Urothelium cell line (cell line): ENCODE results near the gene RNFT2.

ENCODE experiments used
- DNase-seq: peaks from one replicate; pipeline ENCODE4 v3.0.0; 2011; ENCODE audit warnings: low spot score, mixed read lengths
- FAIRE-seq: peaks from 2 replicates; lab custom pipeline; 2011; peaks lifted over from hg19 to GRCh38; lab: Jason Lieb, UNC

RNFT2 gene

DNA sequence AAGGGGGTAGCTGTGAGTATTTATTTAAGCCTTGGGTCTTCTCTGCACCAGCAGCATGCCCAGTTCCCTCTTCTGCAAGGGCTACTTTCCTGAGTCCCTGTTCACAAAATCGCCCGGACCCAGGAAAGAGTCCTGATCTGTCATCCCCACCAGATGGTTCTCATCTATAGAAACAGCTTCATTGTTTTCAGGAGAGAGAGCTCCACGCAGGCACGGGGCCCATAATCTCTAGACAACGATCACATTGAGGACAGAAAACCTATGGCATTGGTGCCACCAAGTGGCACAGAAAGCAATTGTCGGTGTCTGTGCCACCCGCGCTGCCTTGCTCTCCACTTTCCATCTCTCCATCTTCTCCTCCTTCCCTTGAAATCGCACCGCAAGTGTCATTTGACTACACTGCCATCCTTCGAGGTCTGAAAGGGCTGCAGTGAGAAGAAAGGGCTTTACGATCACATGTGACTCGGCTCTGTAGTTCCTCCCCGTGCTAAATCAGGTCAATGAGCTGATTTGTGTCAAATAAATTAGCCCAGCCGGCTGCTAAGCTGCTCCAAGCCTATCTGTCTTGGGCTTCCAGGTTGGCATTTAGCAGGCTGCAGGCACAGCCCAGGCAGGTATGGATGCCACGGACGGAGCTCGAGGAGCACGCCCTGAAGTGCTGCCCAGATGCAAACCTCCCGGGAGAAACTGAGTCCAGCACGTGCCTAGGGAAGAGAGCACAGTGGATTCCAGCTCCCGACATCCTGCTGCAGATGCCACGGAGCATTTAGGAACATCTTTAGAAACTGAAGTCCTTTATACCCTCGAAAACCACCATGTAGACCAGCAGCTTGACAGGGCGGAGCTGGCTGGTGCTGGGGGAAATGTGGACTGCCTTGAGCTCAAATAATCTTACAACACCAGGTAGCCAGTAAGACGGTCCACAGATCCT lies 29.0 kb upstream of the RNFT2 start:
- FAIRE-seq (peak; percentile 77), DNase-seq (peak; percentile 68)

DNA sequence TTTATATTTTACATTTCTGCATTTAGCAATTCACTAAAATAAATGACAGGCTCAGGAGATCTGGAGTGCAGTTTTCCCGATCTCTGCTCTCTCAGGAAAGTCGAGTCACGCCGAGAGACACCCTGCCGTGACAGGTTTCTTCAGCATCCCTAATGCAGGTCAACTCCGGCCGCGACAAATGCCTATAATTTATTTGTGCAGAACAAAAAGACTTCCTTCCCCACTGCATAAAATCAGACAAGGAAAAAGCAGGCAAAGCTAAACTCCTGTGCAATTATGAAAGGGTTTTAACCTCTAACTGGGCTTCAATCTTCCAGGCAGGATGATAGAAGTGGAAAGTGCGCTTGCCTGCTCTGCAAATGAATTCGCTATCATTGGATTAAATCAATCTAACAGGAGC lies 28.3 kb upstream of the RNFT2 start:
- FAIRE-seq = no peak
- DNase-seq = no peak

- DNase-seq (no peak), FAIRE-seq (no peak)
Observed at GRCh38 chr12:116710370-116711150, 27.6 kb upstream of the RNFT2 start.

DNA sequence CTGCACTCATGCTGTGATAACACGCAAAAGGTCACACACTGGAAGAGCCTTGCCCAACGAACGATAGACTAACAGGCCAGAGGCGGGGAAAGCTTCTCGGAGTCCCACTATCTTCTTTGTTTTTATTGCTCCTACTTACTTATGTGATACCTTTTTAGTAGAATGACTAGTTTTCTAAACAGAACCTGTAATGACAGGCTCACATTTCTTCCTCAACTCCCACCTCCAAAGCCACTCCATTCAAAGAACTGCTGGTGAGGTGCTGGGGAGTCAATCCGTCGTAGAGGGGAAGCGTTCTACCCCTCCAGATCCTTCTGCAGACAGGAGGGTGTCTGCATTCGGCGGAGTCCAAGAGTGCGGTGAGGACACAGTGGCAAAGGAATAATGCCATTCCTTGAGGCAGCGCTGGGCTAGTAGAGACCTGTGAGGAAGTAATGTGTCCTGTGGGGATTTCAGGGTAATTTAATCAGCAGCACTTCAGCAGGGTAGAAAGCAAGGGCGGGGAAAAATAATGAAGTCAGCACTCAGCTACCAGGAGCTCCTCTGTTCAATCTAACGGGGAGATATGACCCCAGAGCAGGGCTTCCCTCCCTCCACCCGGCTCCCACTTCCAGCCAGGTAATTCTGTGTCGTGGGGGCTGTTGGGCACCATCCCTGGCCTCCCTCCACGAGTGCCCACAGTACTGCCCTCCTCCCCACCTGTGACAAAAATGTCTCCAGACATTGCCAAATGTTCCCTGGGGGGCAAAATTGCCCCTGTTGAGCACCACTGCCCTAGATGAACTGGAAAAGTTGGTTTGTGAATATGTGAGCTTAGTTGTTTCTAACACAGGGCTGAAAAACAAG lies 25.4 kb upstream of the RNFT2 start:
- FAIRE-seq (no peak), DNase-seq (no peak)

GRCh38 chr12:116713527-116713926 lies 24.6 kb upstream of the RNFT2 start:
- DNase-seq (no peak), FAIRE-seq (no peak)

DNA sequence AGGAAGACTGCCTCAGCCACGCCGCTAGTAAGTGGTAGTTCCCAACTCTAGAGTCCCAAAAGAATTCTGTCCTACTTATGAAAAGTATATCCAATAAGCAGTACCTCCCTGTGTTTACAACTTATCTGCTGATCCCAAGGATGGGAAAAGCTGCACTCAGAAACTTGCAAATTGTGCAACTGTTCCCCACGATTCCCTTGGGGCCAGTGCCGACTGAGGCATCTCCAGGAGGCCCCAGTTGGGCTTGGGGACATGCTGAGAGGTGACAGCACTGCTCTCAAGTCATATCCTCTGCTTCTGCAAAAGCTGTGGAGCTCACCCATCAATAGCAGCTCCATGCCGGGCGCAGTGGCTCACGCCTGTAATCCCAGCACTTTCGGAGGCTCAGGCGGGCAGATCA lies 23.9 kb upstream of the RNFT2 start:
- DNase-seq (no peak), FAIRE-seq (no peak)

GRCh38 chr12:116717466-116718437 lies 20.4 kb upstream of the RNFT2 start:
- DNase-seq (no peak), FAIRE-seq (no peak)

DNA sequence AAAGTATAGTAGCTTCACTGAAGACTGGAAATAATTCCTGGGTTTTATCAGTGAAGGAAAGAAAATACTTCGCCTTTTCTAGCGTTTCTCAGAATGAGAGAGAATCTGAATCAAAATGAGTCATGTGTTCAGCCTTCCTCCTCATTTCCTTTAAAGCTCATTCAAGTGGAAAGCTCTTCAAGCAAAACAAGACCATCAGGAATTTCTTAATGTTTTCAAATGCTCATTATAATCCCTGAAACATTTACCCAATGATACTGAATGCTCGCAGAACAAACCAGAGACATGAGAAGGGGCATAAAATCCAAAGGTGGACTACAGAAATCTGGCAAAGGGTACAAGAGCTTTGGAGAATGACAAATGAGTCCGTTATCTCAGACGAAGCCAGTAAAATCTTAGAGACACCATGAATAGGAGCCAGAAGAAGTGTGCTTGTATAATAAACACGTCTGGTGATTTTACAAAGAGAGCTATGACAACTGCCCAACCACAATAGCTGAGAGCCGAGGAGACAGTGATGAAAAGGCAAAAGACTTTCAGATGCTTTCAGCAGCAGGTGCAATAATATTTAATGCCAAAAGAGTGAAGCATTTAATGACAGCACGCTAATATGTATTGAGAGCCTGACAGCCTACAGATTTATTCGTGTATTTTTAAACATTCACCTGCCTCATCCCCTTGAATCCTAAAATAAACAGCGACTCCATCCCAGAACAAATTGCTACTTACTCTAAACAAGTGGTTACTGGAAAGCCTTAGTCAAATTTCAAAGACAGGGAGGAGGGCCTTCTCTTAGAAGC lies 19.3 kb upstream of the RNFT2 start:
- no peak for FAIRE-seq
- no peak for DNase-seq

DNA sequence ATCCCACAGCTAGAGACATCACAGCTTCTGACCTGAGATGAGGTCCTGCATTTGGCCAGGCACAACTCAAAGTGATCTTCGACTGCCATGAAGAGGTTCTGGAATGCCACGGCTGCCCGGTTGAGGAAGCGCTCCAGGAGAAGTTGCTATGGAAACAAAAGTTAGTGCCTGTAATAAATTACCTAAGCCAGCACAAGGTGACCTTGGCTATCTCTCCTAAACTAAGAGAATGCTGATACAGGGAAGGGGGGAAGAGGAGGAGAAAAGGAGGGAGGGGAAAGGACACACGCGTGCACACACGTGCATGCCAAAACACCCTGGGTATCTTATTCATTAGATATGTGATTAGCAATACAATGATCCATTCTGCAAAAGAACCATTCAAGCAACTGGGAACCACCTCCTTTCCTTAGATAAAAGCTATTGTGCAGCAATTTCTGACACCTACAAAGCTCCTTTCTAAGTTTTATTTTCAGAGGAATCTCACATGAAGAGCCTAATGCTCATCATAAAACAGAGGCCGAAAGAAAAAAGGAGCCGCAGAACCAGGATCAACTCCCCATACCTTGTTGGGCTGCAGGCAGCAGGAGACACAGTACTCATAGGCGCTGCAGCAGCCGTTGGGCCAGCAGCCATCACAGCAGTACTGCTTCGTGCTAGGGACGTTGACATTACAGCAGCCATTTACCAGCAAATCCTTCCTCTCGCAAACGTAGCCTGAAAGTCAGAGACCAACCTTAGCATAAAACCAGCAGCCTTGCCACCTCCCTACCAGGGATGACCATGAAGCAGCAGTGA lies 18.2 kb upstream of the RNFT2 start:
- DNase-seq = no peak
- FAIRE-seq = no peak

GRCh38 chr12:116722245-116722644 lies 15.9 kb upstream of the RNFT2 start:
- FAIRE-seq = no peak
- DNase-seq = no peak

DNA sequence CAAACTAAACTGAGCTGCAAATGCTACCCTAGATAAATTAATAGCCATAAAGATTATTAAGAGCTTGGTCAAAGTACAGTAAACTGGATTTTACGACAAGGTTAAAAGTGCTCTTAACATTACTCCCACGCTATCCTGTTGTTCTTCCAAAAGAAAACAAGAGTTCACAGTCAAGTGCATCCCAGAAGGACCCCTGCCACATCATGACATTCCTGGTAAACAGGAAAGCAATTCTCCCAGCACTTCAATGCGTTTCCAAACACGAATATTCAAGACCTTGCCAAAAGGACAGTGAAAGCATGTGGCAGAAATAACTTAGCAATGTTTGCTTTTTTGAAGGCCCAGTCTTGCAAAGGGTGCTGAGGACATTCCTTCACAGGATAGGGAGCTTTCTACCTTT lies 11.4 kb upstream of the RNFT2 start:
- no peak for FAIRE-seq

DNA sequence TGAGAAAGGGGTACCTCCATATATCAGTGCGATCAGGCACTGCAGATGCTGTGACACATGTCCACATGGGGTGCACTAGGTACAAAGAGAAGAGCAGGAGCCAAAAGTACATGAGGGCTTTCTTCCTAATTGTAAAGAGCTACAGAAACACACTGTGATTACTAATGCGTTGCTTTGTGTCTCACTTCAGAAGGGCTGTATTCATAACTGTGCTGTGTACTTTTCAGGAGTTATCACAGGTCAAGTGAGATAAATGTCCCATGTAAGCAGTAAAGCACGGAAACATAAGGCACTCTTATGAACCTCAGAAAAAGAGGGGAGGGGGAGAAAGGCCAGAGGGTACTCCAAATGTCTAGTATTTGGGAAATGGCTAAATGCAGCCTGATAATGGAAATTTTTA lies 10.9 kb upstream of the RNFT2 start:
- DNase-seq (no peak), FAIRE-seq (no peak)

More for the DNA sequence above, 11.4 kb upstream of the RNFT2 start:
- DNase-seq = no peak

DNA sequence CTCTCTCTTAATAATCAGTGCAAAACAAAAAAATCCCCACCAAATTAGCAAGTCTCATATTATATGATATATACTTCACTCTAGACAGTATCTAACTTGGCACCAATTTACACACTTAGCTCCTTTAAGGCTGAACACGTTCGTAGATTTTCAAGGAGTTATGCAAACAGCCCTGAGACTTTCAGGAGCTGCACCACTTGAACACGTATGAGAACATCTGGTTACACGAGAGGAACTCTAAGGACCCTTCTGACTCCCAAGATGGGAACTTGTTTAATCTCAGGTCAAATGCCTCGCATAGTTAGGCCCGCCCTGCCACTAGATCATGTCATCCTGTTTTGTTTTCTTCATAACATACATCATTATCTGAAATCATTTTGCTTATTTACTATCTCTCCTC lies 10.2 kb upstream of the RNFT2 start:
- DNase-seq (no peak), FAIRE-seq (no peak)

DNA sequence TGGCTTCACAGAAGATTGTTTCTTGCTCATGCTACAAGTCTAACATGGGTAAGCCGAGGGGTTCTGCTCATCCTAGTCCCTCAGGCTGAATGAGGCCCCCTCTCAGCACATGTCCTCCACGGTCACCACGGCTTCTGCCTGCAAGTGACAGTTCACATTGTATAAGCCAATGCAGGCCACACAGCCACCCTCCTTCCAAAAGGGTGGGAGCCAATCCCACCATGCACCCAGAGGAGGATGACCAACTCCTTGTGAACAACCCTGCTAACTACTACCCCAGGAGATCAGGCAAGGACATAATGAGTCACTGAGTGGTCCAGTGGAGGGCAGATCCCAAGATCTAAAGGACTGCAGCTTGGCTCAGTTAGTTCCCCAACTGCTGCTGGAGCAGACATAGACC lies 6.3 kb upstream of the RNFT2 start:
- DNase-seq = no peak
- FAIRE-seq = no peak

DNA sequence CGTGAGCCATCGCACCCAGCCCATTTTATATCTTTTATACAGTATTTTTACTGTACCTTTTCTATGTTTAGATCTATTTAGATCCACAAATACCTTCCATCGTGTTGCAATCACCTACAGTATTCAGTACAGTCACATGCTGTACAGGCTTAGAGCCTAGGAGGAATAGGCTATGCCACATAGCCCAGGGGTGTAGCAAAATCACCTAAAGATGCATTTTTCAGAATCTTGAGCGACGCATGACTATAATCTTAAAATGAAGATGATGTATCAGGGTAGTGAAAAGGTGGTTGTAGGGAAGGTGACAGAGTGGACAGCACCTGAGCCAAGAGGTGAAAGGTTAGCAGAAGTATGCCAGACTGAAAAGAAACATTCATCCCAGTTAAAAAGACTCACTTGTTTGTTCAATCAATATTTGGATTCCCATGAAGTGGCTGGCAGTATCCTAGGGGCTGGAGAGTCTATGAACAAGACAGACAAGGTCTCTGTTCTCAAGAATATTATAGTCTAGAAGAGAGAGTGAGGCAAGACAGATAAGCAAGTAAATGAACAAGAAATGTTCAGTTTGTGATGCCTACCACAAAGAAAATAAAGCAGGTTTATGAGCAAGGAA lies 3.9 kb upstream of the RNFT2 start:
- FAIRE-seq (no peak), DNase-seq (no peak)

- no peak for DNase-seq
Observed at GRCh38 chr12:116735084-116735483, 3.0 kb upstream of the RNFT2 start.

GRCh38 chr12:116735951-116736599 lies 2.0 kb upstream of the RNFT2 start:
- FAIRE-seq (no peak), DNase-seq (no peak)

More at GRCh38 chr12:116735084-116735483, 3.0 kb upstream of the RNFT2 start:
- no peak for FAIRE-seq
